T-cell (primary cell): ENCODE data around the gene LIFR. TPM values are rescaled to one million over a fixed set of nuclear protein-coding genes. Genes with fewer than 3 reads are reported as not detected.

Source experiments
- ATAC-seq, 4 experiments: fragments of 200-7000 bp in 3 of 4; fragments of 150-1000 bp in 1 of 4; cut with Tn5 transposase; replicated peaks in 1 of 4; 1 replicate in 3 of 4; 2 replicates in 1 of 4; pipeline ENCODE4 v1.10.0; 2021; ENCODE audit warnings: moderate library complexity in 3 of 4, mild to moderate bottlenecking in 2 of 4, moderate number of reproducible peaks in 1 of 4
- CTCF ChIA-PET, 2 donors: fragments of 300-600 bp; sonication (Branson Sonifier 250); formaldehyde crosslinking; loops; one replicate each; lab custom pipeline; 2022; ENCODE audit warnings: antibody characterized with exemption in 2 of 2; lab: Charles Lee
- POLR2A ChIA-PET, 2 donors: fragments of 300-600 bp; sonication (Branson Sonifier 250); formaldehyde crosslinking; loops; one replicate each; lab custom pipeline; 2022; ENCODE audit warnings: antibody characterized with exemption in 2 of 2; lab: Charles Lee
- DNase-seq, 35 experiments: peaks; one replicate each; pipeline versions ENCODE4 v3.0.0 to v3.0.0-alpha.2; 2013 to 2023
- H3K27ac ChIP-seq: one replicate; pipeline ENCODE4 v1.5.1; 2013; ENCODE audit warnings: low read length
- H3K27me3 ChIP-seq, 2 experiments: replicated peaks in 1 of 2; 1 replicate in 1 of 2; 2 replicates in 1 of 2; pipeline versions ENCODE4 v1.6.1 to v1.7.0; 2013; ENCODE audit warnings: low read length in 1 of 2, mixed read lengths in 1 of 2; ENCODE audit not compliant: control insufficient read depth in 2 of 2, insufficient read depth in 2 of 2; ENCODE audit errors: extremely low read depth in 1 of 2
- H3K36me3 ChIP-seq, 2 donors: 1 replicate in 1 of 2; 2 replicates in 1 of 2; pipeline versions ENCODE4 v1.6.1 to v1.7.0; 2013; ENCODE audit warnings: low read length in 1 of 2; ENCODE audit not compliant: control insufficient read depth in 2 of 2, insufficient read depth in 1 of 2; ENCODE audit errors: extremely low read depth in 1 of 2
- H3K4me1 ChIP-seq, 2 experiments: 1 replicate in 1 of 2; 2 replicates in 1 of 2; pipeline versions ENCODE4 v1.6.1 to v1.7.0; 2013; ENCODE audit warnings: low read length in 2 of 2, mixed read lengths in 1 of 2; ENCODE audit not compliant: insufficient read depth in 2 of 2, control insufficient read depth in 1 of 2; ENCODE audit errors: extremely low read depth in 1 of 2
- H3K4me3 ChIP-seq, 2 donors: 1 replicate in 1 of 2; 2 replicates in 1 of 2; pipeline versions ENCODE4 v1.5.1 to v1.7.0; 2013; ENCODE audit warnings: mild to moderate bottlenecking in 2 of 2, low read length in 1 of 2, moderate library complexity in 1 of 2; ENCODE audit not compliant: control insufficient read depth in 1 of 2; ENCODE audit errors: extremely low read depth in 1 of 2
- H3K9me3 ChIP-seq: 2 replicates; pipeline ENCODE4 v1.7.0; 2013
- H3K27ac Mint-ChIP-seq, 2 donors: one replicate each; pipeline ENCODE4 v1.8.0; 2020 to 2021; ENCODE audit warnings: mild to moderate bottlenecking in 2 of 2, mixed read lengths in 2 of 2
- H3K27me3 Mint-ChIP-seq, 2 donors: one replicate each; pipeline ENCODE4 v1.8.0; 2021 to 2022; ENCODE audit warnings: mixed read lengths in 2 of 2
- H3K36me3 Mint-ChIP-seq: one replicate; pipeline ENCODE4 v1.8.0; 2021; ENCODE audit warnings: mixed read lengths
- H3K4me1 Mint-ChIP-seq, 3 donors: one replicate each; pipeline ENCODE4 v1.8.0; 2020 to 2022; ENCODE audit warnings: mixed read lengths in 3 of 3, mild to moderate bottlenecking in 1 of 3
- H3K4me3 Mint-ChIP-seq, 3 donors: one replicate each; pipeline ENCODE4 v1.8.0; 2020 to 2022; ENCODE audit warnings: mild to moderate bottlenecking in 3 of 3, mixed read lengths in 3 of 3, moderate library complexity in 3 of 3
- H3K9me3 Mint-ChIP-seq, 3 donors: one replicate each; pipeline ENCODE4 v1.8.0; 2020 to 2022; ENCODE audit warnings: mixed read lengths in 3 of 3
- WGBS: methylation state at CpG from one replicate; pipeline ENCODE4 v1.1.5; 2013; ENCODE audit warnings: missing lambda C conversion rate; ENCODE audit not compliant: insufficient coverage; 5-methylcytosine and 5-hydroxymethylcytosine counted together
- total RNA-seq, 35 experiments: library from RNA in 6 of 35; stranded (reverse) in 6 of 35; fragments of 120-200 nt in 1 of 35; gene quantifications; one replicate each; pipeline versions ENCODE4 v1.2.1 to v1.2.4 and lab custom pipeline; 2013 to 2026

The LIFR gene, protein sequence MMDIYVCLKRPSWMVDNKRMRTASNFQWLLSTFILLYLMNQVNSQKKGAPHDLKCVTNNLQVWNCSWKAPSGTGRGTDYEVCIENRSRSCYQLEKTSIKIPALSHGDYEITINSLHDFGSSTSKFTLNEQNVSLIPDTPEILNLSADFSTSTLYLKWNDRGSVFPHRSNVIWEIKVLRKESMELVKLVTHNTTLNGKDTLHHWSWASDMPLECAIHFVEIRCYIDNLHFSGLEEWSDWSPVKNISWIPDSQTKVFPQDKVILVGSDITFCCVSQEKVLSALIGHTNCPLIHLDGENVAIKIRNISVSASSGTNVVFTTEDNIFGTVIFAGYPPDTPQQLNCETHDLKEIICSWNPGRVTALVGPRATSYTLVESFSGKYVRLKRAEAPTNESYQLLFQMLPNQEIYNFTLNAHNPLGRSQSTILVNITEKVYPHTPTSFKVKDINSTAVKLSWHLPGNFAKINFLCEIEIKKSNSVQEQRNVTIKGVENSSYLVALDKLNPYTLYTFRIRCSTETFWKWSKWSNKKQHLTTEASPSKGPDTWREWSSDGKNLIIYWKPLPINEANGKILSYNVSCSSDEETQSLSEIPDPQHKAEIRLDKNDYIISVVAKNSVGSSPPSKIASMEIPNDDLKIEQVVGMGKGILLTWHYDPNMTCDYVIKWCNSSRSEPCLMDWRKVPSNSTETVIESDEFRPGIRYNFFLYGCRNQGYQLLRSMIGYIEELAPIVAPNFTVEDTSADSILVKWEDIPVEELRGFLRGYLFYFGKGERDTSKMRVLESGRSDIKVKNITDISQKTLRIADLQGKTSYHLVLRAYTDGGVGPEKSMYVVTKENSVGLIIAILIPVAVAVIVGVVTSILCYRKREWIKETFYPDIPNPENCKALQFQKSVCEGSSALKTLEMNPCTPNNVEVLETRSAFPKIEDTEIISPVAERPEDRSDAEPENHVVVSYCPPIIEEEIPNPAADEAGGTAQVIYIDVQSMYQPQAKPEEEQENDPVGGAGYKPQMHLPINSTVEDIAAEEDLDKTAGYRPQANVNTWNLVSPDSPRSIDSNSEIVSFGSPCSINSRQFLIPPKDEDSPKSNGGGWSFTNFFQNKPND
- total RNA-seq: 1 to 10 TPM in 1 of 5 donors, under 1 TPM in 3, not detected in 1; 0.12 to 1.2 (median 0.66) TPM
- 0.46 TPM for total RNA-seq (2013)
- total RNA-seq (lab: John Stamatoyannopoulos, UW): 0 to 0.79 (median 0.25) reads per million in 29 experiments

DNA sequence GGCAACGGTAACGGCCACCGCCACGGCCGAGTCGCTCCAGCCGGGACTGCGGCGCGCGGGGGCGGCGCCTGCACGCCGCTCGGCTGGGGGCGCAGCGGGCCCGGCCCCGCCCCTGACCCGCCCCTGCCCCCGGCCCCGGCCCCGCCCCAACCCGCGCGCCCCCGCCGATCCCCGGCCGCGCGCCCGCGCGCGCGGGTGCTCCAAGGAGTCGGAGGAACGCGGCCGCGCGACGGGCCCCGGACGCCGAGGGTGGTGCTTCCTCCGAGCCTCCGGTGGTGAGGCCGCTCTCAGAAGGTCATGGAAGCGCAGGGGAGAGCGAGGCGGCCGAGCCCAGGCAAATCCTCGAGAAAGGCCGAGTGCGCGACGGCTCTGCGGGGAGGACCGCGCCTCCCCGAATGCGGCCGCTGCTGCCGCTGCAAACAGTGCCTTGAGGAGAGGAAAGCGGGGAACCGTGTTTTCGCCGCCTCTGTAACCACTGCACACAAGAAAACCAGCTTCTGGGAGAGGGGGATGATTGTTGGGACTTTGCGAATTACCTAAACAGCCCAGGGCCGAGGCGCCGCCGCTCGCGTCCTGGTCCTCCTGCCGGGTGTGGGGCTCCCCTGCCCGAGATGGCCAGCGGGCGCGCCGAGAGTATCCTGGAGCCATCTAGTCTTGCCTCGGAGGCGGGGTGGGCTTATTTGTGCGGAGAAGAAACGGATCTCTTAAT is at the start of gene LIFR:
Gene LIFR (minus strand): TSS at position 48 of the 709 bp plus-strand sequence. CDS start 25,999 bp downstream, outside the sequence.
- H3K36me3 ChIP-seq: no peaks in the 10 kb centered on the region
- WGBS: under 1% methylated on average over 71 of the region's 88 CpGs
- H3K27me3 Mint-ChIP-seq: peaks cover 51 to 56% of the 10 kb centered on the region in 2 donors
- ChIA-PET POLR2A (no interaction called here), CTCF (no interaction called here)
- peak within 1 kb of the TSS; percentile 46 to 81 for H3K4me3 ChIP-seq
- H3K9me3 Mint-ChIP-seq: no peaks in the 10 kb centered on the region
- ATAC-seq (peak; percentile 65 to 83 (median 71)), DNase-seq (peak in 18 of 35 experiments; percentile 1 to 45 (median 12))
- no peaks in the 10 kb centered on the region for H3K9me3 ChIP-seq
- no peak within 1 kb of the TSS for H3K27ac ChIP-seq
- H3K27me3 ChIP-seq: peaks cover 3 to 18% of the 10 kb centered on the region in 2 experiments
- H3K36me3 Mint-ChIP-seq: no peaks in the 10 kb centered on the region
- H3K4me1 ChIP-seq: peaks cover 2 to 13% of the 10 kb centered on the region in 2 experiments
- peak within 1 kb of the TSS; percentile 69 to 82 (median 81) for H3K4me3 Mint-ChIP-seq
- H3K4me1 Mint-ChIP-seq: peaks cover 14 to 18% (median 17%) of the 10 kb centered on the region in 3 donors
- no peak within 1 kb of the TSS for H3K27ac Mint-ChIP-seq

- DNase-seq (no peak), ATAC-seq (no peak)
- Histone ChIP-seq H3K4me1 (no peaks in the 10 kb centered on the region), H3K4me3 (no peak overlapping the region), H3K27me3 (peaks cover 0 to 3% of the 10 kb centered on the region in 2 experiments), H3K9me3 (no peaks in the 10 kb centered on the region), H3K36me3 (no peaks in the 10 kb centered on the region), H3K27ac (no peak overlapping the region)
- H3K4me1 Mint-ChIP-seq: no peaks in the 10 kb centered on the region
- H3K9me3 Mint-ChIP-seq: no peaks in the 10 kb centered on the region
- H3K36me3 Mint-ChIP-seq: no peaks in the 10 kb centered on the region
- peaks cover 25 to 26% of the 10 kb centered on the region in 2 donors for H3K27me3 Mint-ChIP-seq
- no peak overlapping the region for H3K27ac Mint-ChIP-seq
- ChIA-PET CTCF (no interaction called here), POLR2A (no interaction called here)
- WGBS: 83% methylated on average over 1 of the region's 7 CpGs
- H3K4me3 Mint-ChIP-seq: no peak overlapping the region
Measured at GRCh38 chr5:38605610-38606009, 49.2 kb upstream of the LIFR start.

DNA sequence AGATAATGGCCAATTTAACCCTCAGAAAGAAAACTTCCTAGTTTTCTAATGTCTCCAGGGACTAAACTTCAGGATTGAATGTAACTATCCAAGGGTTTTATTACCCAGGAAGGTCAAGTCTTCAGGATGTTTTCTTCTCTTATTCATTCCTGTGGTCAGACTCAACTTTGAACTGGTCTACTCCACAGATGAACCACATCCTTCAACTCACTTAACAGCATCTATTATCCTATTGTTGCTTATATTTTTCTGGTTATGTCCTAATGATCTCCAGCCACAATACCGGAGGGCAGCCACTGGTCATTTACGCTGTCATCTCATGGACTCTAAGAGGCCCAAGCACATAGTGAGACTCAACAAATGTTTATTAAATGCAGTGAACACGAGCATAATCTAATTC is 47.2 kb upstream of the LIFR start:
- Mint-ChIP-seq H3K27me3 (peaks cover 22 to 23% of the 10 kb centered on the region in 2 donors), H3K4me1 (no peaks in the 10 kb centered on the region), H3K9me3 (no peaks in the 10 kb centered on the region), H3K36me3 (no peaks in the 10 kb centered on the region), H3K4me3 (no peak overlapping the region), H3K27ac (no peak overlapping the region)
- ChIA-PET CTCF (no interaction called here), POLR2A (no interaction called here)
- ATAC-seq: no peak
- Histone ChIP-seq H3K27me3 (no peaks in the 10 kb centered on the region), H3K36me3 (no peaks in the 10 kb centered on the region), H3K4me3 (no peak overlapping the region), H3K4me1 (no peaks in the 10 kb centered on the region), H3K9me3 (no peaks in the 10 kb centered on the region), H3K27ac (no peak overlapping the region)
- DNase-seq: no peak
- 78% methylated on average over 2 of the region's 3 CpGs for WGBS

DNA sequence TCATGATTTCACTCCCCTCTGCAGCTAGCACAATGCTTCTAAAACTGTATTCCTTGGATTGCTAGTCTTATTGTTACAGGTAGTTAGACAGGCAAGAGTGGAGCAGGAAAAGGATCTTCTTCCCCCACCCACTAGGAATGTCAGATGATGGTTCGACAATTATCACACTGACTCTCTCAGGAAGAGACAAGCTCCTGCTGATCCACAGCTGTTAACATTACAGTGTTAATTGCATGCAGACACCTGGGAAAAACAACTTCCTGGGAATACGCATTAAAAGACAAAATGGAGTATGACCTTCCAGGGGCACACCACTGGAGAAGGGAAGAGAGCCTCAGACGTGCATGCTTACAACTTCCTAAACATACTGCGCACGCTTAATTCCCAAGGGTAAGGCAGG is 46.2 kb upstream of the LIFR start:
- no peak for DNase-seq
- H3K4me3 ChIP-seq: no peak overlapping the region
- H3K36me3 ChIP-seq: no peaks in the 10 kb centered on the region
- ChIA-PET POLR2A (no interaction called here), CTCF (no interaction called here)
- H3K27me3 ChIP-seq: peaks cover 0 to 4% of the 10 kb centered on the region in 2 experiments
- 100% methylated on average over 1 of the region's 5 CpGs for WGBS
- no peak overlapping the region for H3K27ac ChIP-seq
- H3K27ac Mint-ChIP-seq: no peak overlapping the region
- H3K4me1 ChIP-seq: no peaks in the 10 kb centered on the region
- H3K9me3 ChIP-seq: no peaks in the 10 kb centered on the region
- H3K27me3 Mint-ChIP-seq: peaks cover 20 to 25% of the 10 kb centered on the region in 2 donors
- no peaks in the 10 kb centered on the region for H3K9me3 Mint-ChIP-seq
- H3K4me3 Mint-ChIP-seq: no peak overlapping the region
- ATAC-seq: no peak
- no peaks in the 10 kb centered on the region for H3K36me3 Mint-ChIP-seq
- no peaks in the 10 kb centered on the region for H3K4me1 Mint-ChIP-seq

GRCh38 chr5:38601863-38602298 is 45.4 kb upstream of the LIFR start:
- H3K4me3 Mint-ChIP-seq: no peak overlapping the region
- CTCF ChIA-PET: no interaction called here

More at GRCh38 chr5:38601863-38602298, 45.4 kb upstream of the LIFR start:
- POLR2A ChIA-PET: no interaction called here
- 85% methylated on average over 2 of the region's 4 CpGs for WGBS
- Mint-ChIP-seq H3K27me3 (peaks cover 15 to 25% of the 10 kb centered on the region in 2 donors), H3K4me1 (no peaks in the 10 kb centered on the region), H3K9me3 (no peaks in the 10 kb centered on the region), H3K36me3 (no peaks in the 10 kb centered on the region), H3K27ac (no peak overlapping the region)
- ATAC-seq (no peak), DNase-seq (no peak)
- Histone ChIP-seq H3K36me3 (no peaks in the 10 kb centered on the region), H3K9me3 (no peaks in the 10 kb centered on the region), H3K4me3 (no peak overlapping the region), H3K27ac (no peak overlapping the region), H3K4me1 (no peaks in the 10 kb centered on the region), H3K27me3 (peaks cover 0 to 4% of the 10 kb centered on the region in 2 experiments)
